ENCODE results near the gene AS3MT. TPM values are rescaled to one million over a fixed set of nuclear protein-coding genes. Genes with fewer than 3 reads are reported as not detected.
"Not testable (repeated sequence)": the region's sequence is repeated elsewhere in the genome, so short reads cannot be mapped to it uniquely, and the experiment has no call there.

Gene AS3MT
- polyA plus RNA-seq, 6 donors from 2014 or later: not detected

DNA sequence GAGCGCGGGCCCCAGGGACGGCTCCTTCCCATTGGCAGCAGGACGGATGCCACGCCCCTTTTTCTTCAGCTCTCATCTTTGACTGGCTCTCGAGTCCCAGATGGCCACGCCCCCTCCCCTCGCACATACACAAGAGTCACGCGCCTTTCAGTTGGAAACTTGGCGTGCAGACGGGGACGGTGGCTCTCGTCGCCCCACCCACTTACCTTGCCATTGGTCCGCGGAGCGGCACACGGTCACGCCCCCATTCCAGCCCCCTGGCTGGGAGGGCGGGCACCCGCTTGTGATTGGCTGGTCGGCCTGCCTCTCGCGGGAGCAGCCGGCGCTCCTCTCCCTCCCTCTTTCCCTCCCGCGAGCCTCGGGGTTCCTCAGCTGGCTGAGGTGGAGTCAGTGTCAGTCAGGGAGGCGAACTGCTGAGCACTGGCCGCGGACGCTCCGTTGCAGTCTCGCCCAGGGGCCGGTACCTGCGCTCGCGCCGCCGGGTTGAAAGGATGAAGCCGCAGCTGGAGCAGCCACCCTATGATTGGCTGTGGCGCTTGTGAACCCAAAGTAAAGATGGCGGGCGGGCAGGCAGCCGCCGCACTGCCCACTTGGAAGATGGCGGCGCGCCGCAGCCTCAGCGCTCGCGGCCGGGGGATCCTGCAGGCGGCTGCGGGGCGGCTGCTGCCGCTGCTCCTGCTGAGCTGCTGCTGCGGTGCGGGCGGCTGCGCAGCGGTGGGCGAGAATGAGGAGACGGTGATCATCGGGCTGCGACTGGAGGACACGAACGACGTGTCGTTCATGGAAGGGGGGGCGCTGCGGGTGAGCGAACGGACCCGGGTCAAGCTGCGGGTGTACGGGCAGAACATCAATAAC is 48.9 kb downstream of the AS3MT start, which contains the start of gene CNNM2:
Gene CNNM2, plus strand, starts transcription at position 333 of the 855 bp plus-strand sequence. Its CDS starts 187 bp downstream, at position 520.
- Mint-ChIP-seq H3K4me1 (peaks cover 39 to 55% (median 49%) of the 10 kb centered on the region in 3 donors), H3K36me3 (no peaks in the 10 kb centered on the region), H3K27me3 (peaks cover 12 to 20% (median 17%) of the 10 kb centered on the region in 3 donors), H3K9me3 (peaks cover 0 to 1% (median 0%) of the 10 kb centered on the region in 7 donors), H3K4me3 (peak within 1 kb of the TSS; percentile 92 to 99 (median 97)), H3K27ac (peak within 1 kb of the TSS; percentile 93 to 99 (median 98))
- peak; percentile 82 to 83 for ATAC-seq (ENCODE audit: low read depth in 2 of 2)
- DNase-seq: peak; percentile 99

DNA sequence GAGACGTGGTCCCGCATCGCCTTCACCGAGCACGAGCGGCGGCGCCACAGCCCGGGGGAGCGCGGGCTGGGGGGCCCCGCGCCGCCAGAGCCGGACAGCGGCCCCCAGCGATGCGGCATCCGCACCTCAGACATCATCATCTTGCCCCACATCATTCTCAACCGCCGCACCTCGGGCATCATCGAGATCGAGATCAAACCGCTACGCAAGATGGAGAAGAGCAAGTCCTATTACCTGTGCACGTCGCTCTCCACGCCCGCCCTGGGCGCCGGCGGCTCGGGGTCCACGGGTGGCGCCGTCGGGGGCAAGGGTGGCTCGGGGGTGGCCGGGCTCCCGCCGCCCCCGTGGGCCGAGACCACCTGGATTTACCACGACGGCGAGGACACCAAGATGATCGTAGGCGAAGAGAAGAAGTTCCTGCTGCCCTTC is 49.6 kb downstream of the AS3MT start:
- no peak for ATAC-seq (ENCODE audit: low read depth in 2 of 2)
- H3K4me1 Mint-ChIP-seq: peaks cover 44 to 59% (median 49%) of the 10 kb centered on the region in 3 donors
- peak overlapping the region; percentile 92 to 99 (median 97) for H3K4me3 Mint-ChIP-seq
- H3K27me3 Mint-ChIP-seq: peaks cover 10 to 16% (median 11%) of the 10 kb centered on the region in 3 donors
- DNase-seq: no peak
- H3K9me3 Mint-ChIP-seq: peaks cover 0 to 1% (median 0%) of the 10 kb centered on the region in 7 donors
- no peaks in the 10 kb centered on the region for H3K36me3 Mint-ChIP-seq
- H3K27ac Mint-ChIP-seq: peak overlapping the region in 3 of 6 donors; percentile 85 to 98 (median 94)

DNA sequence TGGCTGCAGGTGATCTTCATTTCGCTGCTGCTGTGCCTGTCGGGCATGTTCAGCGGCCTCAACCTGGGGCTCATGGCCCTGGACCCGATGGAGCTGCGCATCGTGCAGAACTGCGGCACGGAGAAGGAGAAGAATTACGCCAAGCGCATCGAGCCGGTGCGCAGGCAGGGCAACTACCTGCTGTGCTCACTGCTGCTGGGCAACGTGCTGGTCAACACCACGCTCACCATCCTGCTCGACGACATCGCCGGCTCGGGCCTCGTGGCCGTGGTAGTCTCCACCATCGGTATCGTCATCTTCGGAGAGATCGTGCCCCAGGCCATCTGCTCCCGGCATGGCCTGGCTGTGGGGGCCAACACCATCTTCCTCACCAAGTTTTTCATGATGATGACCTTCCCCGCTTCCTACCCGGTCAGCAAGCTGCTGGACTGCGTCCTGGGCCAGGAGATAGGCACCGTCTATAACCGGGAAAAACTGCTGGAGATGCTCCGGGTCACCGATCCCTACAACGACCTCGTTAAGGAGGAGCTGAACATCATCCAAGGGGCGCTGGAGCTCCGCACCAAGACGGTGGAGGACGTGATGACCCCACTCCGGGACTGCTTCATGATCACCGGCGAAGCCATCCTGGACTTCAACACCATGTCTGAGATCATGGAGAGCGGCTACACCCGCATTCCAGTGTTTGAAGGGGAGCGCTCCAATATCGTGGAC is 50.1 kb downstream of the AS3MT start:
- peak overlapping the region; percentile 80 to 99 (median 96) for H3K4me3 Mint-ChIP-seq

DNA sequence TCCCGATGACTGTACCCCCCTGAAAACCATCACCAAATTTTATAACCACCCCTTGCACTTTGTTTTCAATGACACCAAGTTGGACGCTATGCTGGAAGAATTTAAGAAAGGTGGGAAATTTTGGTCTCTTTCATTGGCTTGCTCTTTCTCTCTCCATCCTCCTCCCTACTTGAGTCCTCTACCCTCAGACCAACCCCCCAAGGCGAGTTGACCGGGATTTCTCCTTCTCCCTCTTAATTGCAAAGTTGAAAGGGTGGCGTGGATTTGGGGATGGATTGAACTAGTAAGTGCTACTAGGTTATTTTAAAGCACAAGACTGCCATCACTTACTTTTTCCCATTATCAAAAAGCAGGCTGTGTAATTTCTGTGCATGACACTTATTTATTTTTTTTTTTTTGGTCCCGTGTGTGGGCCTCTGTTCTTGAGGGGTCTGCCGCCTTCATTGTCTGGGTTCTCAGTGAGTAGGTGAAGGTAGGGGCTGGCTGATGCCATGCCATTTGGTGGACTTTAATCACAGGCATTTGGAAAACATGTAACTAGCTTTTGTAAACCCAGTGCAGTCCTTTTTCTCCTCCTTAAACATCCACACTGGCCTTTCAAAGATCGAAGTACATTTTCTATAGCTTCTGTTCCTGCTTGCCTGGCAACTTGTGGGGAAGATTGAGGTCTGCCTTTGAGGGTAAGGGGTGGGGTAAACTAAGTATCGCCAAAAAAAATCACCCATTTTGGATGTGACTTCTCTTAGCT is 50.9 kb downstream of the AS3MT start:
- H3K27me3 Mint-ChIP-seq: peaks cover 6 to 8% (median 8%) of the 10 kb centered on the region in 3 donors
- H3K4me3 Mint-ChIP-seq: peak overlapping the region; percentile 80 to 99 (median 96)

More for the DNA sequence above, 50.1 kb downstream of the AS3MT start:
- peak overlapping the region in 3 of 6 donors; percentile 60 to 73 (median 72) for H3K27ac Mint-ChIP-seq
- peaks cover 0 to 1% (median 0%) of the 10 kb centered on the region in 7 donors for H3K9me3 Mint-ChIP-seq
- peaks cover 6 to 12% (median 8%) of the 10 kb centered on the region in 3 donors for H3K27me3 Mint-ChIP-seq
- peaks cover 46 to 59% (median 49%) of the 10 kb centered on the region in 3 donors for H3K4me1 Mint-ChIP-seq
- DNase-seq (no peak), ATAC-seq (ENCODE audit: low read depth in 2 of 2) (no peak)
- no peaks in the 10 kb centered on the region for H3K36me3 Mint-ChIP-seq

DNA sequence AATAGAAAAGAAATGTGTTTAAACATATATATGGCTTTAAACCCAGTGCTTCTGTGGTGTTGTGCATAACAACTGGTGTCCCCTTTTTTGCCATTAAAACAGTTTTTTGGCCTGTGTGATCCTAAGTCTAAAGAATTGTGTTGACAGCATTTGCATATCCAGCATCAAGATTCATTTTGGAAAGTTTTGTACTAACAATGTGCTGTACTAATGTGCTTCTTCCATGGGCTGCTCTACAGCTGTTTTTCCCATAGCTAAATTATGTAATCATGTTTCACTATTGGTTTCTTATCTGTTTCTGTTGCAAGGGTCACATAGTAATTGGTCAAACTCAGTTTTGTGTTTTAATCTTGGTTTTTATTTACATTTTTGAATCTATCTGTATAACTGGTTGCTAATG is 54.3 kb downstream of the AS3MT start:
- no peaks in the 10 kb centered on the region for H3K27me3 Mint-ChIP-seq
- no peak for DNase-seq
- H3K4me1 Mint-ChIP-seq: peaks cover 42 to 51% (median 44%) of the 10 kb centered on the region in 3 donors
- no peaks in the 10 kb centered on the region for H3K36me3 Mint-ChIP-seq
- peak overlapping the region in 1 of 8 donors; percentile 77 for H3K4me3 Mint-ChIP-seq
- no peaks in the 10 kb centered on the region for H3K9me3 Mint-ChIP-seq
- no peak for ATAC-seq (ENCODE audit: low read depth in 2 of 2)
- H3K27ac Mint-ChIP-seq: peak overlapping the region in 1 of 6 donors; percentile 33

More for the DNA sequence above, 50.9 kb downstream of the AS3MT start:
- Mint-ChIP-seq H3K9me3 (peaks cover 0 to 1% (median 0%) of the 10 kb centered on the region in 7 donors), H3K27ac (peak overlapping the region in 4 of 6 donors; percentile 24 to 89 (median 52)), H3K4me1 (peaks cover 46 to 59% (median 49%) of the 10 kb centered on the region in 3 donors), H3K36me3 (no peaks in the 10 kb centered on the region)
- no peak for DNase-seq
- ATAC-seq (ENCODE audit: low read depth in 2 of 2): no peak

DNA sequence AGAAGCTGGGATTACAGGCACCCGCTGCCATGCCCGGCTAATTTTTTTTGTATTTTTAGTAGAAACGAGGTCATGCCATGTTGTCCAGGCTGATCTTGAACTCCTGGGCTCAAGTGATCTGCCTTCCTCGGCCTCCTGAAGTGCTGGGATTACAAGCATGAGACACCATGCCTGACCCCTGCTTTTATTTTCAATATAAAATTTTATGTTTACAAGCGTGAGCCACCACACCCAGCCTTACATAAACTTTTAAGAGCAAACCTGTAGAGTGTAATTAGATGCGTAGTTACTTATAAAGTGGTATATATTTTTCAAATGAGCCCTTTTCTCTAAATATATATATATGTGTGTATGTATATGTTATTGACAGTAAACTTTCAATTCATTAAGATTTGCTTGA is 57.6 kb downstream of the AS3MT start:
- Mint-ChIP-seq H3K27ac (peak overlapping the region in 1 of 6 donors; percentile 39), H3K9me3 (no peaks in the 10 kb centered on the region), H3K4me3 (no peak overlapping the region), H3K4me1 (peaks cover 17 to 23% (median 17%) of the 10 kb centered on the region in 3 donors), H3K27me3 (no peaks in the 10 kb centered on the region), H3K36me3 (peaks cover 0 to 1% of the 10 kb centered on the region in 2 donors)
- ATAC-seq (ENCODE audit: low read depth in 2 of 2): no peak
- no peak for DNase-seq

DNA sequence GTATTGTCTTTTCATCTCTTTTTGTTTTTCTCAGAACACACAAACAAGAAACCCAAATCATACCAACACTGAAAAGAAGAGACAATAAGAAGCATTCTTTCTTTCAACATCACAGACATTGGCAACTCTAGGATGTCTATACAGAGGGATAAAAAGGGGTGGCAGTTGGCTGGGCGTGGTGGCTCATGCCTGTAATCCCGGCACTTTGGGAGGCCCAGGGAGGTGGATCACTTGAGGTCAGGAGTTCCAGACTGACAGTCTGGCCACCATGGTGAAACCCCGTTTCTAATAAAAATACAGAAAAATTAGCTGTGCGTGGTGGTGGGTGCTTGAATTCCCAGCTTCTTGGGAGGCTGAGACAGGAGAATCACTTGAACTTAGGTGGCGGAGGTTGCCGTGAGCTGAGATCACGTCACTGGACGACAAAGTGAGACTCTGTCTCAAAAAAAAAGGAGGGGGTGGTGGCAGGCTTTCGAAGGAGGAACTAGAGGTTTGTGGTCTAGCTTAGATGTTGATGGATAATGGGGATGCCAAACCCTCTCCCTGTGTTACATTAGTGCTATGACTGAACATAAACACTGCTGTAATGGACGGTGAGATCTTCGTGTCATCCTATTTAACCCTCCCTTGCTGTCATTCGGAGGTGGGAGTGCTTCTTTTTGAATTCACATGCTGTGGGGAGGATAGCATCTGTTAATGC is 58.2 kb downstream of the AS3MT start:
- Mint-ChIP-seq H3K4me1 (peaks cover 12 to 19% (median 14%) of the 10 kb centered on the region in 3 donors), H3K4me3 (no peak overlapping the region), H3K9me3 (no peaks in the 10 kb centered on the region), H3K27me3 (no peaks in the 10 kb centered on the region), H3K36me3 (peaks cover 0 to 5% of the 10 kb centered on the region in 2 donors), H3K27ac (peak overlapping the region in 3 of 6 donors; percentile 39 to 84 (median 65))
- DNase-seq (no peak), ATAC-seq (ENCODE audit: low read depth in 2 of 2) (peak; percentile 62 to 68)

DNA sequence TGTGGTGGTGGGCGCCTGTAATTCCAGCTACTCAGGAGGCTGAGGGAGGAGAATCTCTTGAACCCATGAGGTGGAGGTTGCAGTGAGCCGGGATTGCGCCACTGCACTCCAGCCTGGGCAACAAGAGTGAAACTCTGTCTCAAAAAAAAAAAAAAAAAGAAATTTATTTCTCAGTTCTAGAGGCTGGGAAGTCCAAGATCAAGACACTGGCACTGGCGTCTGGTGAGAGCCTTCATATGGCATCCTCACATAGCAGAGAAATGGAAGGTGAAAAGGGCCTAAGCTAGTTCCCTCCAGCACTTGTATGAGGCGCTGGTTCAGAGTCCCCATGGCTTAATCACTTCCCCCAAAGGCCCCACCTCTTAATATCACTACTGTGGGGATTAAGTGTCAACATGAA is 59.2 kb downstream of the AS3MT start:
- H3K27me3 Mint-ChIP-seq; H3K9me3 Mint-ChIP-seq; H3K36me3 Mint-ChIP-seq; H3K4me1 Mint-ChIP-seq; ATAC-seq (ENCODE audit: low read depth in 2 of 2); DNase-seq; H3K27ac Mint-ChIP-seq; H3K4me3 Mint-ChIP-seq: not testable (repeated sequence)

DNA sequence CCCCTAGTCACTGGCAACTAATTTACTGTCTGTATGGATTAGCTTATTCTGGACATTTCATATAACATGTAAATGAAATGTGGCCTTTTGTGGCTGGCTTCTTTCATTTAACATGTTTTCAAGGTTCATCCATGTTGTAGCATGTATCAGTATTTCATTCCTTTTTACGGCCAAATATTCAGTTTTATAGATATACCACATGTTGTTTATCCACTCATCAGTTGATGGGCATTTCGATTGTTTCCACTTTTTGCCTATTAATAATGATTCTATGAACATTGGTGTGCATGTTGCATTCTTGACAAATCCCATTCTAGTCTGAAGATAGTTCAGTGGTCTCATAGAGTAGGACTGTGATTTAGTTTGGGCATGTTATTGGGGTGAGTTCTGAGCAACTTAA is 61.5 kb downstream of the AS3MT start:
- peaks cover 0 to 2% (median 0%) of the 10 kb centered on the region in 7 donors for H3K9me3 Mint-ChIP-seq
- DNase-seq (no peak), ATAC-seq (ENCODE audit: low read depth in 2 of 2) (no peak)
- no peak overlapping the region for H3K4me3 Mint-ChIP-seq
- H3K4me1 Mint-ChIP-seq: peaks cover 4 to 7% (median 5%) of the 10 kb centered on the region in 3 donors
- no peak overlapping the region for H3K27ac Mint-ChIP-seq
- H3K27me3 Mint-ChIP-seq: no peaks in the 10 kb centered on the region
- H3K36me3 Mint-ChIP-seq: peaks cover 0 to 9% of the 10 kb centered on the region in 2 donors

DNA sequence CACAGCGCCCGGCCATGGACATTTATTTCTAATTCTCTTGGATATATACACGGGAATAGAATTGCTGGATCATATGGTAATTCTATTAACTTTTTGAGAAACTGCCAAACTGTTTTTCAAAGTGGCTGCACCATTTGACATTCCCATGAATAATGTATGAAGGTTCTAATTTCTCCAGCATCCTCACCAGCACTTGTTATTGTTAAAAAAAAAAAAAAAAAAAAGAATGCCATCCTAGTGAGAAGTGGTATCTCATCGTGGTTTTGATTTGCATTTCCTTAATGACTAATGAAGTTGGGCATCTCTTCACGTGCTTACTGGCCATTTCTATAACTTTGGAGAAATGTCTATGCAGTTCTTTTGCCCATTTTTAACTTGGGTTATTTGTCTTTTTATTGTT is 62.4 kb downstream of the AS3MT start:
- ATAC-seq (ENCODE audit: low read depth in 2 of 2) (no peak), DNase-seq (no peak)
- no peaks in the 10 kb centered on the region for H3K27me3 Mint-ChIP-seq
- H3K4me3 Mint-ChIP-seq: no peak overlapping the region
- peaks cover 0 to 9% of the 10 kb centered on the region in 2 donors for H3K36me3 Mint-ChIP-seq
- peaks cover 7 to 9% (median 9%) of the 10 kb centered on the region in 3 donors for H3K4me1 Mint-ChIP-seq
- peak overlapping the region in 1 of 6 donors; percentile 21 for H3K27ac Mint-ChIP-seq
- peaks cover 0 to 2% (median 0%) of the 10 kb centered on the region in 7 donors for H3K9me3 Mint-ChIP-seq

DNA sequence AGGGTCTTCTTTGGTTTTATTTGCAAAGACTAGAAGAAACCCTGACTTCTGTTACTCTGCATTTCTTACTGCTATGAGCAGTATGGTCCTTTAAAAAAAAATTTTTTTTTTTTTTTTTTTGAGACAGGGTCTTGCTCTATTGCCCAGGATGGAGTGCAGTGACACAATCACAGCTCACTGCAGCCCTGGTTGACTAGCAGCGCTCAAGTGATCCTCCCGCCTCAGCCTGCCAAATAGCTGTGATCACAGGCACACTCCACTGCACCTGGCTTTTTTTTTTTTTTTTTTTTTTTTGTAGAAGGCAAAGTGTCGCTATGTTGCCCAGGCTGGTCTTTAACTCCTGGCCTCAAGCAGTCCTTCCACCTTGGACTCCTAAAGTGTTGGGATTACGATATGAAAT is 66.2 kb downstream of the AS3MT start:
- H3K27me3 Mint-ChIP-seq: no peaks in the 10 kb centered on the region
- no peak for DNase-seq
- H3K27ac Mint-ChIP-seq: no peak overlapping the region
- H3K36me3 Mint-ChIP-seq: peaks cover 0 to 9% of the 10 kb centered on the region in 2 donors
- H3K4me1 Mint-ChIP-seq: peaks cover 0 to 4% (median 4%) of the 10 kb centered on the region in 3 donors
- no peak for ATAC-seq (ENCODE audit: low read depth in 2 of 2)
- peaks cover 0 to 2% (median 0%) of the 10 kb centered on the region in 7 donors for H3K9me3 Mint-ChIP-seq
- no peak overlapping the region for H3K4me3 Mint-ChIP-seq

DNA sequence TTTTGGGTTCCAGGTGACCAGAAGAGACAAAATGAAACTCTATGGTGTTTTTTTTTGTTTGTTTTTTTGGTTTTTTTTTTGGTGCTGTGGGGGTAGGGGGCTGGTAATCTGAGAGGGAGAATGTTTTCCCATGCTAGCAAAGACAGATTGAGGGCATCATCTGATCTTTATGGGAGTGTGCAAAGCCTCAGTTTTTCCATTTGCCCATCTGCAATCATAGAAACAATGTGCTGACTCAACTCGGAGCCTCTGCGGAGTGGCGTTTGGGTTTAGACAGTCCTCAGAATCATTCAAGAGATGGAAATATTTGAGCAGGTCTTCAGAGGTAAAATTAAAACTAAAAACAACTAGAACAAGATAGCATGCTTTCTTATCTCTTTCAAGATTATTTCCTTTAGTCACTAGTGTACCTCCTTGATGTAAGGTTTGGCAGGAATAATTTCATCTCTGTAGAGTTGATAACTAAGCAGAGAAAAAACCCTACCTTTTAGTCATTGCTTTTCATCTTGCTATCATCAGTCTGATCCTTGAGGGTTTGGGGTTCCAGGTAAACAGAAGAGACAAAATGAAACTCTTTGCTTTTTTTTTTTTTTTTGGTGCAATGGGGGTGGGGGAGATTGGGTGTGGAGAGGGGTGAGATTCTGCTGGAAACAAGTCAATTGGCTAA is 66.8 kb downstream of the AS3MT start:
- H3K4me3 Mint-ChIP-seq: no peak overlapping the region
- H3K36me3 Mint-ChIP-seq: peaks cover 0 to 9% of the 10 kb centered on the region in 2 donors
- H3K27ac Mint-ChIP-seq: peak overlapping the region in 2 of 6 donors; percentile 30 to 36
- DNase-seq: no peak
- ATAC-seq (ENCODE audit: low read depth in 2 of 2): no peak
- peaks cover 0 to 4% (median 4%) of the 10 kb centered on the region in 3 donors for H3K4me1 Mint-ChIP-seq
- H3K9me3 Mint-ChIP-seq: peaks cover 0 to 2% (median 0%) of the 10 kb centered on the region in 7 donors
- H3K27me3 Mint-ChIP-seq: no peaks in the 10 kb centered on the region

Measured in naive B cell (primary cell).